ENCODE results near the gene CACNA2D1. TPM values are rescaled to one million over a fixed set of nuclear protein-coding genes. Genes with fewer than 3 reads are reported as not detected.

CACNA2D1 gene
- total RNA-seq, 1 experiment from 2014 or later: 25.4 TPM

GRCh38 chr7:82129091-82129490 lies 314.5 kb downstream of the CACNA2D1 start:
- no peak overlapping the region for H3K4me3 ChIP-seq
- no peaks in the 10 kb centered on the region for H3K27me3 ChIP-seq
- H3K27ac ChIP-seq: no peak overlapping the region
- H3K4me1 ChIP-seq: 0 out of 2 replicates have a peak, but pooled peaks cover 8% of the 10 kb centered on the region
- DNase-seq: no peak
- H3K9me3 ChIP-seq (replicated peaks): 0 out of 2 replicates have a peak, but pooled peaks cover 3% of the 10 kb centered on the region
- 0 out of 2 replicates have a peak, but pooled peaks cover 4% of the 10 kb centered on the region for H3K36me3 ChIP-seq

DNA sequence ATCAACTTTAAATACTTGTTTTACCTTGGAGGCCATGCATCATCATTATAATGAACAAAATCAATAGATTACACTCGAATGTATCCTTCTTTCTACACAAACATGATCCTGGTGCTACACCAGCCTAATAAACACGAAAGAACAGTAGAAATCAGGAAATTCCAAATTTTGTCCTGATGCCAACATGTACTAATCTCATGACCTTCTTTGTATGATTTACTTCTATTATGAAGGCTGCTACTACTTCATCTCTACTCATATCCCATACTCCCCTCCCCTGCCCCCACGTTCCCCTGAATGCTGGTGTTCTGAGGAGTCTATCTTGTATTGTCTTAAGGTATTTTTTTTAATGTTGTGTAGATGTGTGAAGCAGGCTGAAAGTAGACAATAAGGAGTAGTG lies 315.0 kb downstream of the CACNA2D1 start:
- 0 out of 2 replicates have a peak, but pooled peaks cover 8% of the 10 kb centered on the region for H3K4me1 ChIP-seq
- H3K27ac ChIP-seq: no peak overlapping the region
- no peak for DNase-seq
- no peaks in the 10 kb centered on the region for H3K27me3 ChIP-seq
- H3K36me3 ChIP-seq: 0 out of 2 replicates have a peak, but pooled peaks cover 4% of the 10 kb centered on the region
- H3K9me3 ChIP-seq (replicated peaks): 0 out of 2 replicates have a peak, but pooled peaks cover 3% of the 10 kb centered on the region
- no peak overlapping the region for H3K4me3 ChIP-seq

GRCh38 chr7:82126576-82126975 lies 317.0 kb downstream of the CACNA2D1 start:
- Histone ChIP-seq H3K9me3 (replicated peaks) (0 out of 2 replicates have a peak, but pooled peaks cover 3% of the 10 kb centered on the region), H3K4me1 (0 out of 2 replicates have a peak, but pooled peaks cover 8% of the 10 kb centered on the region), H3K27ac (no peak overlapping the region)

DNA sequence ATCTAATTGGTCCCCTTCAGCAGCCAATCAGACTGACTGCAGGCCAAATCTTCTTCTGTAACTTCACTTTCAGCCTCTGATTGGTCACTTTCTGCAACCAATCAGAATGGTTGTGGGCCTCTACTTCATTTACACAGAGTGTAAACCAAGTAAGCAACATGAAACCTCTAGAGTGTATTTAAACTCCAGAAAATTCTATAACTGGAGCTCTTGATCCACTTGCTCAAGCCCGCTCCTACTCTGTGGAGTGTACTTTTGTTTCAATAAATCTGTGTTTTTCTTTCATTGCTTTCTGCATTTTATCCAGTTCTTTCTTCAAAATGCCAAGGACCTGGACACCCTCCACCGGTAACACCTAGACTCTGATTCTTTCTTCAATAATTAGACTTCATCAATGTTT lies 319.1 kb downstream of the CACNA2D1 start:
- Histone ChIP-seq H3K27ac (no peak overlapping the region), H3K4me3 (no peak overlapping the region), H3K27me3 (no peaks in the 10 kb centered on the region), H3K36me3 (0 out of 2 replicates have a peak, but pooled peaks cover 4% of the 10 kb centered on the region), H3K9me3 (replicated peaks) (0 out of 2 replicates have a peak, but pooled peaks cover 3% of the 10 kb centered on the region), H3K4me1 (0 out of 2 replicates have a peak, but pooled peaks cover 8% of the 10 kb centered on the region)
- no peak for DNase-seq

More at GRCh38 chr7:82126576-82126975, 317.0 kb downstream of the CACNA2D1 start:
- no peak for DNase-seq
- no peaks in the 10 kb centered on the region for H3K27me3 ChIP-seq
- H3K4me3 ChIP-seq: no peak overlapping the region
- H3K36me3 ChIP-seq: 0 out of 2 replicates have a peak, but pooled peaks cover 4% of the 10 kb centered on the region

- Histone ChIP-seq H3K27ac (no peak overlapping the region), H3K27me3 (no peaks in the 10 kb centered on the region), H3K36me3 (0 out of 2 replicates have a peak, but pooled peaks cover 4% of the 10 kb centered on the region), H3K4me1 (0 out of 2 replicates have a peak, but pooled peaks cover 8% of the 10 kb centered on the region), H3K4me3 (no peak overlapping the region), H3K9me3 (replicated peaks) (0 out of 2 replicates have a peak, but pooled peaks cover 3% of the 10 kb centered on the region)
- no peak for DNase-seq
Measured at GRCh38 chr7:82122275-82122674, 321.3 kb downstream of the CACNA2D1 start.

DNA sequence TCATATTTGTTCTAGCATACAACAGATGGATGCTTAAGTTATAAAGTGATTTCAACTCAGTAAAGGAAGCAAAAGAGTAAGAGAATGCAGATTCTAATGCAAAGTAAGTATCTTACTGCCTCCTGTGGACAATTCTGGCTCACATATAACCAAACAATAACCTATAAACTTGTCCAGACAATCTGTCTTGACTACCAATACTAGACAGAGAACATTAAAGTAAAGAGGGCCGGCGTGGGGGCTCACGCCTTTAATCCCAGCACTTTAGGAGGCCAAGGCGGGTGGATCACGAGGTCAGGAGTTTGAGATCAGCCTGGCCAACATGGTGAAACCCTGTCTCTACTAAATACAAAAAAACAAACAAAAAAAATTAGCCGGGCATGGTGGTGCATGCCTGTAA lies 329.3 kb downstream of the CACNA2D1 start:
- DNase-seq: no peak
- H3K36me3 ChIP-seq: no peaks in the 10 kb centered on the region
- no peaks in the 10 kb centered on the region for H3K27me3 ChIP-seq
- peaks cover 4% of the 10 kb centered on the region; the same call in 1 of the 2 replicates for H3K4me1 ChIP-seq
- H3K27ac ChIP-seq: no peak overlapping the region
- no peak overlapping the region for H3K4me3 ChIP-seq
- no peaks in the 10 kb centered on the region for H3K9me3 ChIP-seq (replicated peaks)

GRCh38 chr7:82110146-82110840 lies 333.3 kb downstream of the CACNA2D1 start:
- DNase-seq: peak in 1 of 2 experiments; percentile 17
- peaks cover 5% of the 10 kb centered on the region; the same call in 1 of the 2 replicates for H3K4me1 ChIP-seq
- H3K4me3 ChIP-seq: no peak overlapping the region
- no peak overlapping the region for H3K27ac ChIP-seq
- no peaks in the 10 kb centered on the region for H3K36me3 ChIP-seq
- H3K27me3 ChIP-seq: no peaks in the 10 kb centered on the region
- no peaks in the 10 kb centered on the region; the same call in 1 of the 2 replicates for H3K9me3 ChIP-seq (replicated peaks)

- Histone ChIP-seq H3K27me3 (no peaks in the 10 kb centered on the region), H3K4me1 (peaks cover 5% of the 10 kb centered on the region; the same call in 1 of the 2 replicates), H3K9me3 (replicated peaks) (no peaks in the 10 kb centered on the region; the same call in 1 of the 2 replicates), H3K27ac (peak overlapping the region; percentile 30), H3K4me3 (no peak overlapping the region), H3K36me3 (peaks cover 2% of the 10 kb centered on the region; the same call in 1 of the 2 replicates)
- peak in 1 of 2 experiments; percentile 15 for DNase-seq
Measured at GRCh38 chr7:82109288-82109687, 334.3 kb downstream of the CACNA2D1 start.

DNA sequence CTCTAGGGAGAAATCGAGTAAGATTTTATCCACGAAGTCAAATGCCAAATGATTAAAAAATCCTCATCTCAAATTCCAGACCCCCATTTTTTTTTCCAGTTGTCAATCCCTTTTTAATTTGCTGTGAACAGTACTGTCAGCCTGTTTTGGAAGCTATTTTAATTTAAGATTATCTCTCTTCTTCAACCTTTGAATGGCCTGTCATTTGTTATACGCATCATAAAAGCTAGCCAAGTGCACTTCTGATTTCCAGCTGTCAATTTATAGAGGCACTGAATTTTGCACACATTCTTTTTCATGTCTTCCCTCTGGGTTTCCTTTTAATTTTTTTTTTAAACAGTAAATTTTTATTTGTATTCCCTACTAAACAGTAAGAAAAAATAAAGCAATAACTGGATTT lies 337.4 kb downstream of the CACNA2D1 start:
- H3K27ac ChIP-seq: no peak overlapping the region
- no peak overlapping the region for H3K4me3 ChIP-seq
- H3K4me1 ChIP-seq: peaks cover 5% of the 10 kb centered on the region; the same call in 1 of the 2 replicates

DNA sequence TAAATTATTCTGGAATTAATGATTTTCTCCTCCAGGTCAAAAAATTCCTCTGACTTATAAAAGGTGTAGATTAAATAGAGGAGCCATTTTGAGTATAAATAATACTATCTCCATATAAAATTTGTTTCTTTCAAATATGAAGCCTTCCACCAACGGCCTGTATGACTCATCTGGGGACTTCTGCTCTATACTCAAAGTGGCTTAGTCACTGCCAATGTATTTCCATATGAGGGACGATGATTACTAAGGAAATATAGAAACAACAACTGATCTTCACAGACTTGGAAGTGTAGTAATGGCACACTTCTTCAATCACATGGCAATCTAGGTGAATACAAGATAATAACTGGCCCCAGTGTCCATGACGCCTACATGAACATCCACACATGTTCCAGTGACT lies 338.1 kb downstream of the CACNA2D1 start:
- peaks cover 5% of the 10 kb centered on the region; the same call in 1 of the 2 replicates for H3K4me1 ChIP-seq
- H3K27ac ChIP-seq: no peak overlapping the region
- no peak overlapping the region for H3K4me3 ChIP-seq
- H3K27me3 ChIP-seq: no peaks in the 10 kb centered on the region
- DNase-seq: peak in 1 of 2 experiments; percentile 27
- peaks cover 4% of the 10 kb centered on the region; the same call in 1 of the 2 replicates for H3K36me3 ChIP-seq
- no peaks in the 10 kb centered on the region; the same call in 1 of the 2 replicates for H3K9me3 ChIP-seq (replicated peaks)

More for the DNA sequence above, 337.4 kb downstream of the CACNA2D1 start:
- Histone ChIP-seq H3K36me3 (peaks cover 4% of the 10 kb centered on the region; the same call in 1 of the 2 replicates), H3K27me3 (no peaks in the 10 kb centered on the region), H3K9me3 (replicated peaks) (no peaks in the 10 kb centered on the region; the same call in 1 of the 2 replicates)
- no peak for DNase-seq

GRCh38 chr7:82098414-82098813 lies 345.2 kb downstream of the CACNA2D1 start:
- no peak for DNase-seq
- H3K36me3 ChIP-seq: no peaks in the 10 kb centered on the region
- no peaks in the 10 kb centered on the region for H3K9me3 ChIP-seq (replicated peaks)
- H3K4me3 ChIP-seq: no peak overlapping the region
- no peak overlapping the region for H3K27ac ChIP-seq
- H3K4me1 ChIP-seq: no peaks in the 10 kb centered on the region
- no peaks in the 10 kb centered on the region for H3K27me3 ChIP-seq

DNA sequence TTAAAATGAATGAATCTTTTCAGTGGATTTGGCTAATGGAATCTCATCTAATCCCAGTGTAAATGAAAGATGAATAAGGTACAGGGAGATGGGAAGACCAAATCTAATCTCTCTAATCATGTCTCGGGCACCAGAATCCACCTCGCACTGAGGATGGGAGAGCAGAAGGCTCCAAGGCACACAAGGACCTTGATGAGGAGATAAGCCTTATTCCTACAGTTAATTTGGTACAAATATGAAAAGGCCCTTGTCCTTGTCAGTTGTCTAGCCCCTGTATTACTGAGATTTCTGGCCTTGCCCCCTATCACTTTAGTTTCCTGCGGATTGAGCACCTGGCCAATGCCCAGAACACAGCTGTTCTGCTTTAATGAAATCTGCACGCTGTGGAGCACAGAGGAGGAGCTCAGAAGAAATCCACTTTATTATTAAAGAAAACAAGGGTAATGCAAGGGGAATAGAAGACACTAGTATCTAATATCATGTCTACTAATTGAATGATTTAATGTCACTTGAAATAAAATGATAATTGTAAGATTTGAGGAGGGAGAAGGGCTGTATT lies 352.4 kb downstream of the CACNA2D1 start:
- Histone ChIP-seq H3K27ac (peak overlapping the region; percentile 64), H3K27me3 (no peaks in the 10 kb centered on the region), H3K4me3 (no peak overlapping the region), H3K4me1 (peaks cover 22% of the 10 kb centered on the region), H3K36me3 (no peaks in the 10 kb centered on the region), H3K9me3 (replicated peaks) (no peaks in the 10 kb centered on the region)
- peak; percentile 69 to 84 for DNase-seq

DNA sequence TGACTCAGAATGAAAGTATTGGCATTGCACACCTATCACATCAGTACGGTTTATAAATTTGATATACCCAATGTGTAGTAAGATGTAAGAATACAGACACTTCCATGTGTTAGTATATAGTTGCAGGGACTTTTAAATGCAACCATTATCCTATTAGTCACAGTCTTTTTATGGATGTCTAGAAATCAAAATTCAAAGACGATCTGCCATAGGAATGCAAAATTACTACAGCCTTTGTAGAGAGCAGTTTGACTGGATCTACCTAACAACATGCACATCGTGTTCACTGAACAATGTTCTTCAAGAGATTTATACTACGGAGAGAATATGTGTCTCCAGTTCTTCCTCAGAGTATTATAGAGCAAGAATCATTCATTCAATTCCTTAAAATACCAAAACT lies 356.5 kb downstream of the CACNA2D1 start:
- Histone ChIP-seq H3K36me3 (no peaks in the 10 kb centered on the region), H3K27me3 (no peaks in the 10 kb centered on the region), H3K4me3 (no peak overlapping the region), H3K9me3 (replicated peaks) (no peaks in the 10 kb centered on the region), H3K4me1 (peaks cover 22% of the 10 kb centered on the region), H3K27ac (peak overlapping the region; percentile 53)
- DNase-seq: peak in 1 of 2 experiments; percentile 45

DNA sequence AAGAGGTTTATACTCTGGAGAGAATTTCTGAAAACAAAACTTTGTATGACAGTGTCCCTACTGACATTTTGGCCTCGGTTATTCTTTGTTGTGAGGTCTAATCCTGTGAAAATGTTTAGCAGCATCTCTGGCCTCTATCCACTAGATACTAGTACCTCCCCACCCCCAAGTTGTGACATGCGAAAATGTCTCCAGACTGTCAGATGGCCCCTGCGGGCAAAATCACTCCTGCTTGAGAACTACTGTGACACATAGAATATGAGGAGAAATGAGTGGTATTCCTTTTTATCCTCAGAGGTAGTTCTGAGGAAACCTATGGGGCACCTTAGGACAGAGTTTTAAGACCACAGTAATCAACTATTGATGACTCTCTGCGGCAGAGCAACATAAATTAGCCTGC lies 358.5 kb downstream of the CACNA2D1 start:
- Histone ChIP-seq H3K4me3 (no peak overlapping the region), H3K36me3 (no peaks in the 10 kb centered on the region), H3K9me3 (replicated peaks) (no peaks in the 10 kb centered on the region), H3K27me3 (no peaks in the 10 kb centered on the region), H3K4me1 (peaks cover 12% of the 10 kb centered on the region), H3K27ac (no peak overlapping the region)
- no peak for DNase-seq
